ENCODE results near the gene COPZ2.
A peak's percentile ranks its signal among the peaks of the same experiment; 100 is the strongest.
"Not testable (repeated sequence)": the region's sequence is repeated elsewhere in the genome, so short reads cannot be mapped to it uniquely, and the experiment has no call there.

COPZ2 gene, protein sequence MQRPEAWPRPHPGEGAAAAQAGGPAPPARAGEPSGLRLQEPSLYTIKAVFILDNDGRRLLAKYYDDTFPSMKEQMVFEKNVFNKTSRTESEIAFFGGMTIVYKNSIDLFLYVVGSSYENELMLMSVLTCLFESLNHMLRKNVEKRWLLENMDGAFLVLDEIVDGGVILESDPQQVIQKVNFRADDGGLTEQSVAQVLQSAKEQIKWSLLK

DNA sequence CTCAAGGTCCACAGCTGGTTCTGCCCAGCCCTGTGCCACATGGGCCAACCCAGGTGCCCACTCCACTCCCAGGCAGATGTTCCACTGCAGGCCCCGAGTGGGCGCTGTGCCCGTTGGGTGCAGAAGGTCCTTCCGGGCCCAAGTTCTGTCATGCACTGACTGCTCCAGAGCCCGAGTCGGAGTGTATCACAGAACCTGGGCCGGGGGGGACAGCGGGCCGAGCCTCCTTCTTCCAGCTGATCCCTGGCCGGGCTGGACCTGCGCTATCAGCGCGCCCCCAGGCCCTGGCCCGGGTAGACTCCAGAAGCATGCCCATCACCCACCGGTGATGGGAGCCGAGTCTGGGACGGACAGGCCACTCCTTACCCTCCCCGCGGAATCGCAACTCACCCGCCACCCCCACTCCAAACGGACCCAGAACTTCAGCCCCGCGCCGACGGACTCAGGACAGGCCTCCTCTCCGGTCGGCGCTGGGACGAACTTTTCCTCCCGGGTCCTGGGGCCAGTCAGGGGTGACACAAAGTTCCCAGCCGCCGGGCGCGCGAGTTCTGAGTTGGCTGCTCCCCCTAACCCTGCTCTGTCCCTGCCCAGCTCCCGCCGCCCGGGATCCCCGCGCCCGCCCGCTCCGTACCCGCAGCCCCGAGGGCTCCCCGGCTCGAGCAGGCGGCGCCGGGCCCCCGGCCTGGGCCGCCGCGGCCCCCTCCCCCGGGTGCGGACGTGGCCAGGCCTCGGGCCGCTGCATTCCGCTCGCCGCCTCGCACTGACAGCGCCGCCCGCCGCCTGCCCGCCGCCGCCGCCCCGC lies at the start of gene COPZ2:
TSS of gene COPZ2 (minus strand) at position 762 of the 802 bp plus-strand sequence. CDS start at position 742, 20 bp downstream.
- peak; percentile 61 to 75 (median 64) for DNase-seq

GRCh38 chr17:48084932-48085331 lies 47.3 kb upstream of the COPZ2 start:
- DNase-seq = no peak

DNA sequence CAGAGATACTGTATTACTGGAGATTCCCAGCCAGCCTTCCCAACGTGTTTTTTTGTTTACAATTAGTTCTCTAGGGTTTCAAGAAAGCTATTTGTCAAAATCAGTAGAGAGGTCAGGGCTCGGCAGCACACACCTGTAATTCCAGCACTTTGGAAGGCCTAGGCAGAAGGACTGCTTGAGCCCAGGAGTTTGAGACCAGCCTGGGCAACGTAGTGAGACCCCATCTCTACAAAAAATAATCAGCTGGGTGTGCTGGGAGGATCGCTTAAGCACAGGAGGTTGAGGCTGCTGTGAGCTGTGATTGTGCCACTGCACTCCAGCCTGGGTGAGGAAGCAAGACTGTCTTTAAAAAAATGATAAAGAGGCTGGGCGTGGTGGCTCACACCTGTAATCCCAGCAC lies 44.3 kb upstream of the COPZ2 start:
- no peak for DNase-seq

DNA sequence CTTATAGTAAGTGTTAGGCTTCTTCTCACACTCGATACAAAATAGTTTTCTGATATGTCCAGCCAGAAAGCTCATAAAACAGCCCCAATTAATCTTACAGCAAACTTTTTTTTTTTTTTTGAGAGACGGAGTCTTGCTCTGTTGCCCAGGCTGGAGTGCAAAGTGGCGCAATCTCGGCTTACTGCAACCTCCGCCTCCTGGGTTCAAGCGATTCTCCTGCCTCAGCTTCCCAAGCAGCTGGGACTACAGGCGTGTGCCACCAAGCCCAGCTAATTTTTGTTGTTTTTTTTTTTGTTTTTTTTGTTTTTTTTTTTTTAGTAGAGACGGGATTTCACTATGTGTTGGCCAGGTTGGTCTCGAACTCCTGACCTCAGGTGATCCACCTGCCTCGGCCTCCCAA lies 39.6 kb upstream of the COPZ2 start:
- DNase-seq = not testable (repeated sequence)

DNA sequence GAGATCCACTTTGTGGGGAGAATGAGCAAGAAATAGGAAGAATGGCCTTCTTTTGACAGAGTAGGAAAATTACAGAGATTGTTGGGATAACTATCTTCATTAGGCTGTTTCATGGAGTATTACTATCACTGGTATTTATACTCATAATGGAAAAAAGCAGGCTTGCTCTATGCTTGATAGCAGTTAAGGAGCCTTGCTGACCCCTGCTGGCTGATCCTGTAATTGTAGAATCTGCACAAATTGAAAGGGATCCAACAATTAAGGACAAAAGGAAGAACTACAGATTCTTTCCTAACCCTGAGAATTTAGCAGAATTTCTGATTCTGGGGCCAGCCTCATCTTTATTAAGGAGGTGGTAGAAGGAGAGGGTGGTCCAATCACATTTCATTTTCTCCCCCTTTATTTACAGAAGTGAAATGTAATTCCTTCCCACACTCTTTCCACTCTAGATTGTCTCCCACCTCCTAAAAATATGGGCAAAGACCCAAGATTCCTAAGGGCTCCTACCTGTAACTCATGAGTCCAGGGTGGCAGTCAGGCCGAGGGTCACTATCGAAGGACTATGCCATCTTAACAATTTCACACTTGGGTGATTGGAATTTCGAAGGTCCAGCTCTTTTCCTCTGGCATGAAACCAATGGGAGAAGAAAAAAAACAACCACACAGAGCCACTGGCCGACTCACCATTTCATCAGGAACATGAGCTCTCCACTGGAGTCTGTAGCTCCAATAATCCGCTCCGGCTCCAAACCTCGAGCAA lies 36.9 kb upstream of the COPZ2 start:
- DNase-seq = peak; percentile 88 to 90 (median 90)

GRCh38 chr17:48073566-48074094 lies 36.0 kb upstream of the COPZ2 start:
- not testable (repeated sequence) for DNase-seq

DNA sequence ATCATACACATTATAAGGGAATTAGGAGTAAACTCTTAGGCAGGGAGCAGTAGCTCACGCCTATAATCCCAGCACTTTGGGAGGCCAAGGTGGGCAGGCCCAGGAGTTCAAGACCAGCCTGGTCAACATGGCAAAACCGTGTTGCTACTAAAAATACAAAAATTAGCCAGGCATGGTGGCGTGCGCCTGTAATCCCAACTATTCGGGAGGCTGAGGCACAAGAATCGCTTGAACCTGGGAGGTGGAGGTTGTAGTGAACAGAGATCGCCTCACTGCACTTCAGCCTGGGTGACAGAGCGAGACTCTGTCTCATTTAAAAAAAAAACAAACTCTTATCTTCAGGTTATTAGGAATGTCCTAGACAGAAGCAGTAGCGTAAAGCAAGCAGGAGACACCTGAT lies 35.2 kb upstream of the COPZ2 start:
- not testable (repeated sequence) for DNase-seq

- DNase-seq = no peak
Measured at GRCh38 chr17:48071654-48072053, 34.1 kb upstream of the COPZ2 start.

DNA sequence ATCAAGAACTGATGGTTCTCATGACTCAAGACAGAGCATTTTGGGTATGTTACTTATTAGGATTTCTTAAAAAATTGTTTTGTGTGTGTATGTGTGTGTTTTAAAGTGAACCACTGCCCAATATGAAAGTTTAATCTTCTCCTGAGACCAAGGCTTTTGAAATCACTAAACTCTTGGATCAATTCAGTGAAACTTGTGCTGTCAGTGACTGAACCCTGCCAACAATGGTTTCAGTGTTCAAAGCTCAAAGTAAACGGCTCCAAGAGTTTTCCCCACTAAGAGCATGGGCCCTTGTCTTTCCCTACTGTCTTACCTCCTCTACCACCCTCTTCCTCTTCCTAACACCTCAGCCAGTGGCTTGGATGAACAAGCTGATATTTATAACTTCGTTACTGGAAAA lies 32.6 kb upstream of the COPZ2 start:
- no peak for DNase-seq

DNA sequence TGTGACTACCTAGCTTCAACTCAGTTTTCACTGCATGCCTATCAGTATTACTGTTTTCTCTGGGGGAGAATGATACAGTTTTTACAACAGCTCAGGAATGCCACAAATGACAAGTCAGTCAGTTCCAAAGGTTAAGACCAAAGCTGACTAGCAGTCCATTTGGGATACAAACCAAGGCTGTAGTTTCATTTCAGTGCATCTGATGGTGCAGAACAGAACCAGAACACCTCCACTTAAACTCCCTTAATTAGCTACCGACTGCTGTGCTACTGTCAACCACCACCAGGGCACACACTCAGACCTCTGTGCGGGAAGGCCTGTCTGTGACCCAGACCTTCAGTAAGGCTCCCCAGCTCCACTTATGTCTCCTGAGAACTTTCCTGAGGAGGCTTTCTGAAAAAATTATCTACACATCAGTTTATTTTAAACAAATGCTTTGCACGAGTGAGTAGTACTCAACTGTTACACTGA lies 30.9 kb upstream of the COPZ2 start:
- DNase-seq = peak in 1 of 3 donors; percentile 34

- not testable (repeated sequence) for DNase-seq
Measured at GRCh38 chr17:48067808-48068207, 30.2 kb upstream of the COPZ2 start.

DNA sequence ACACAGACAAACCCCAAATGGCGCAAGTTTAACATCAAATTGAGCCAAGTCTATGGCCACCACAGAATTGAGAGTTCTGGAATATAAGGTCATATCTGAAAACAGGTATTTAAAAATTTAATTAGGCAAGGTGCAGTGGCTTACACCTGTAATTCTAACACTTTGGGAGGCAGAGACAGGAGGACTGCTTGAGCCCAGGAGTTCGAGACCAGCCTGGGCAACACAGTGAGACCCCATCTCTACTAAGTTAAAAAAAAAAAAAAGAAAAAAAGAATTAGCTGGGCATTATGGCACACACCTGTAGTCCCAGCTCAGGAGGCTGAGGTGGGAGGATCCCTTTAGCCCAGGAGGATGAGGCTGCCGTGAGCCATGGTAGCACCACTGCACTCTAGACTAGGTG lies 29.6 kb upstream of the COPZ2 start:
- DNase-seq = no peak

- no peak for DNase-seq
Measured at GRCh38 chr17:48066656-48067055, 29.1 kb upstream of the COPZ2 start.

DNA sequence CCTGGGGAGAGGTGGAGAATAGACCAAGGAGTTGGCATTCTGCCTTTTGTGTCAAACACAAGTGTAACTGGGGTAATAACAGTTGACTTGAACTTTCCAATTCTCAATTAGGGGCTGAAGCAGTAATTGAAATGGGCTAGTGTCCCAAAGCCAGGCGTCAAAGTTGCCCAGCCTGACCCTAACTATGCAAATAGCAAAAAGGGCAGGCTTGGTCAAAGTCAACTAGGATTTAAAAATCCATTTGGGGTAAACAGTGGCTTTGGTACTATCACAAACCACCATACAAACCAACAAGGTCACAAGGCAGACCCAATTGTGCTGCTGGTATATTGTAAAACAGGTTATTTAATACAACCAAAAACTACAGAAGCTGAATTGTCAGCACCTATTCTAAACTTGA lies 28.6 kb upstream of the COPZ2 start:
- no peak for DNase-seq

- DNase-seq = no peak
Measured at GRCh38 chr17:48064638-48065037, 27.0 kb upstream of the COPZ2 start.

DNA sequence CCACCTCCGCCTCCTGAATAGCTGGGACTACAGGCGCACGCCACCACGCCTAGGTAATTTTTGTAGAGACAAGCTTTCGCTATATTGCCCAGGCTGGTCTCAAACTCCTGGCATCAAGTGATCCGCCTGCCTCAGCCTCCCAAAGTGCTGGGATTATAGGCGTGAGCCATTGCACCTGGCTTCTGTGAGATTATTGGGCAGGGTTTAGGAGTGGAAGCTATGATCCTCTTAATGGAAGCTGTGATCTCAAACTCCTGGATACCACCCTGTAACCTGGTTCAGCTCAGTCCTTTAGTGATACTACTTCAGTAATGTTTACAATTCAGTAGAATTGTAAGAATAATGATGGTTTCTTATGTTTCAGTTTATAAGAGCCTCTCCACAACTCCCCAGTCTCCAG lies 24.7 kb upstream of the COPZ2 start:
- DNase-seq = no peak

DNA sequence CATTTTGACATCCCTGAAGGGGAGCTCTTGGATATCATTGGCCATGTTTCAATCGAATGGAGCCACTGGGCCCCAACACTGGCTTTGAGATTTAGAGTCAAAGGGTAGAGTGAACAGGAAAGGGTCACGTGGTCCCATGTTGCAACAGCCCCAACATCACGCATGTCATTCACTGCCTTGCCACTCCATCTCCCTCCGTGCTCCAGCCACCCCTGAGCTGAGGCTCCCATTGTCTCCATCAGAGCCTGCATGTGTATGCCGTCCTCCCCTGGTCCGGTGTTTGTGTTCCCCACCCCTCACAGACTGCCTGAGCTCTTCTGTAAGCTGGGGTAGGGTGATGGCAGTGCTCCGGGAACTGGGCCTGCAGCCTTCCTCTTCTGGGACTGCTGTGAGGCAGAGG lies 22.7 kb upstream of the COPZ2 start:
- DNase-seq = peak in 1 of 3 donors; percentile 22

DNA sequence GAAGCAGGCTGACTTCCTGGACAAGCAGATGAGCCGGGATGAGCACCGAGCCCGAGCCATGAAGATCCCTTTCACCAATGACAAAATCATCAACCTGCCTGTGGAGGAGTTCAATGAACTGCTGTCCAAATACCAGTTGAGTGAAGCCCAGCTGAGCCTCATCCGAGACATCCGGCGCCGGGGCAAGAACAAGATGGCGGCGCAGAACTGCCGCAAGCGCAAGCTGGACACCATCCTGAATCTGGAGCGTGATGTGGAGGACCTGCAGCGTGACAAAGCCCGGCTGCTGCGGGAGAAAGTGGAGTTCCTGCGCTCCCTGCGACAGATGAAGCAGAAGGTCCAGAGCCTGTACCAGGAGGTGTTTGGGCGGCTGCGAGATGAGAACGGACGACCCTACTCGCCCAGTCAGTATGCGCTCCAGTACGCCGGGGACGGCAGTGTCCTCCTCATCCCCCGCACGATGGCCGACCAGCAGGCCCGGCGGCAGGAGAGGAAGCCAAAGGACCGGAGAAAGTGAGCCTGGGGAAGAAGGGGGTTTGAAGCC lies 21.6 kb upstream of the COPZ2 start:
- DNase-seq = no peak

GRCh38 chr17:48058393-48059124 lies 21.0 kb upstream of the COPZ2 start:
- DNase-seq = no peak

DNA sequence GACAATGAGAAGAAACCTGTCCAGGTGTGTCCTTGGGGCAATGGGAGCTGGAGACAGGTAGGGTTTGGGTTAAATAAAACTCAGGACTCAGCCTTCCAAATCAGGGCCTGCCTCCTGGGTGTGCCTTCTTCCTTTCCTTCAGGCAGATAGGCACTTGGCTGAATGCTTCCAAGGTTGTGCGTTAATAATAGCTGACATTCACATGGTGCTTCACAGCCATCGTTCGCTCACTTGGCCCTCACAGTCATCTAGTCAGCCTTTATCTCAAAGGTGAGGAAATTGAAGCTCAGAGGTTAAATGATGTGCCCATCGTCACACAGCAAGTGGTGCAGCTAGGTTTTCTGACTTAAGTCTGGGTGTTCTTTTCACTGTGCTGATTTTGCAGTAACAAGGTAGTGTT lies 20.0 kb upstream of the COPZ2 start:
- DNase-seq = no peak

GRCh38 chr17:48056879-48057278 lies 19.3 kb upstream of the COPZ2 start:
- no peak for DNase-seq

DNA sequence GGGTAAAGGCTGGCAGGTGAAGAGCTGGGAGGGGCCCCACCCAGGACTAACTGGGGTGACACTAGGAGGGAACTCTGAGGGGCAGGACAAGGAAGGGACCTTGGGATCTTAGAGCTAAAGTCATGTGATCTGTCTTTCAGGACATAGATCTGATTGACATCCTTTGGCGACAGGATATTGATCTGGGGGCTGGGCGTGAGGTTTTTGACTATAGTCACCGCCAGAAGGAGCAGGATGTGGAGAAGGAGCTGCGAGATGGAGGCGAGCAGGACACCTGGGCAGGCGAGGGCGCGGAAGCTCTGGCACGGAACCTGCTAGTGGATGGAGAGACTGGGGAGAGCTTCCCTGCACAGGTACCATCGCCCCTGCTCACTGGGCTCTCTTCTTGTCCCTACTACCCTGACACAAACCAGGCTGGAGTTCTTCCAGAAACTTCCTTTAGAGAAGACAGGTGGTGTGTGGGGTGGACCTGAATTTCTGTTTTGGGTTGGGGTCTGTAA lies 18.7 kb upstream of the COPZ2 start:
- DNase-seq = no peak
